ENCODE results near the gene PRELID1. TPM values are rescaled to one million over a fixed set of nuclear protein-coding genes. Genes with fewer than 3 reads are reported as not detected.

Gene PRELID1
- total RNA-seq, 5 donors from 2014 or later (not counting 1 experiment from before 2014, with no cell fraction given): 52.0 to 84.9 (median 74.5) TPM

GRCh38 chr5:177306674-177307543 is 3.3 kb downstream of the PRELID1 start:
- Histone ChIP-seq H3K9me3 (no peaks in the 10 kb centered on the region), H3K4me3 (ENCODE audit: control insufficient read depth in 1 of 2, extremely low read depth in 1 of 2, low read length in 1 of 2) (no peak overlapping the region), H3K36me3 (ENCODE audit: control insufficient read depth in 2 of 2, extremely low read depth in 1 of 2, insufficient read depth in 1 of 2, low read length in 1 of 2) (peaks cover 0 to 16% of the 10 kb centered on the region in 2 donors), H3K4me1 (ENCODE audit: control insufficient read depth in 1 of 2, extremely low read depth in 1 of 2, insufficient read depth in 2 of 2, low read length in 2 of 2) (peaks cover 18 to 85% of the 10 kb centered on the region in 2 experiments), H3K27me3 (replicated peaks in 1 of 2; ENCODE audit: control insufficient read depth in 2 of 2, extremely low read depth in 1 of 2, insufficient read depth in 2 of 2, low read length in 1 of 2) (peaks cover 0 to 14% of the 10 kb centered on the region in 2 experiments), H3K27ac (ENCODE audit: low read length) (no peak overlapping the region)
- WGBS (ENCODE audit: insufficient coverage): 83% methylated on average over 5 of the region's 15 CpGs
- ChIA-PET POLR2A (no interaction called here), CTCF (no interaction called here)
- ATAC-seq (replicated peaks in 1 of 4): no peak
- Mint-ChIP-seq H3K4me1 (peaks cover 47 to 73% (median 56%) of the 10 kb centered on the region in 3 donors), H3K9me3 (no peaks in the 10 kb centered on the region), H3K4me3 (no peak overlapping the region), H3K27me3 (peaks cover 0 to 4% of the 10 kb centered on the region in 2 donors), H3K36me3 (peaks cover 15% of the 10 kb centered on the region), H3K27ac (peak overlapping the region in 1 of 2 donors; percentile 66)
- peak in 1 of 35 experiments; percentile 37 for DNase-seq

- Histone ChIP-seq H3K4me1 (ENCODE audit: control insufficient read depth in 1 of 2, extremely low read depth in 1 of 2, insufficient read depth in 2 of 2, low read length in 2 of 2) (peaks cover 14 to 85% of the 10 kb centered on the region in 2 experiments), H3K9me3 (no peaks in the 10 kb centered on the region), H3K27ac (ENCODE audit: low read length) (no peak overlapping the region), H3K4me3 (ENCODE audit: control insufficient read depth in 1 of 2, extremely low read depth in 1 of 2, low read length in 1 of 2) (no peak overlapping the region), H3K27me3 (replicated peaks in 1 of 2; ENCODE audit: control insufficient read depth in 2 of 2, extremely low read depth in 1 of 2, insufficient read depth in 2 of 2, low read length in 1 of 2) (peaks cover 0 to 14% of the 10 kb centered on the region in 2 experiments), H3K36me3 (ENCODE audit: control insufficient read depth in 2 of 2, extremely low read depth in 1 of 2, insufficient read depth in 1 of 2, low read length in 1 of 2) (peaks cover 0 to 16% of the 10 kb centered on the region in 2 donors)
- H3K27me3 Mint-ChIP-seq: peaks cover 0 to 4% of the 10 kb centered on the region in 2 donors
- ATAC-seq (replicated peaks in 1 of 4): no peak
- H3K27ac Mint-ChIP-seq: no peak overlapping the region
- ChIA-PET POLR2A (no interaction called here), CTCF (interaction anchor here in 1 of 2 donors (0.5 to 0.6 kb wide), 2 partner anchors 216 to 825 kb away, joined by 4 to 7 read pairs; no protein-coding TSS in a partner anchor)
- H3K9me3 Mint-ChIP-seq: no peaks in the 10 kb centered on the region
- DNase-seq: no peak
- peaks cover 40 to 71% (median 52%) of the 10 kb centered on the region in 3 donors for H3K4me1 Mint-ChIP-seq
- H3K4me3 Mint-ChIP-seq: no peak overlapping the region
- H3K36me3 Mint-ChIP-seq: peaks cover 15% of the 10 kb centered on the region
- WGBS (ENCODE audit: insufficient coverage): 89% methylated on average over 39 of the region's 43 CpGs
Observed at GRCh38 chr5:177307544-177308363, 4.2 kb downstream of the PRELID1 start.

- Histone ChIP-seq H3K9me3 (no peaks in the 10 kb centered on the region), H3K36me3 (ENCODE audit: control insufficient read depth in 2 of 2, extremely low read depth in 1 of 2, insufficient read depth in 1 of 2, low read length in 1 of 2) (peaks cover 0 to 16% of the 10 kb centered on the region in 2 donors), H3K4me1 (ENCODE audit: control insufficient read depth in 1 of 2, extremely low read depth in 1 of 2, insufficient read depth in 2 of 2, low read length in 2 of 2) (peaks cover 16 to 83% of the 10 kb centered on the region in 2 experiments), H3K4me3 (ENCODE audit: control insufficient read depth in 1 of 2, extremely low read depth in 1 of 2, low read length in 1 of 2) (no peak overlapping the region), H3K27ac (ENCODE audit: low read length) (no peak overlapping the region), H3K27me3 (replicated peaks in 1 of 2; ENCODE audit: control insufficient read depth in 2 of 2, extremely low read depth in 1 of 2, insufficient read depth in 2 of 2, low read length in 1 of 2) (peaks cover 0 to 14% of the 10 kb centered on the region in 2 experiments)
- ChIA-PET POLR2A (interaction anchor here in 1 of 2 donors (0.6 kb wide), 1 partner anchor 266 kb away, joined by 4 read pairs; no protein-coding TSS in a partner anchor), CTCF (interaction anchor here (0.5 to 1.9 kb wide), 8 partner anchors 13 to 824 kb away, joined by 3 to 8 read pairs (median 6); partner anchors contain the start of gene PDLIM7 (in 1 of the 2))
- Mint-ChIP-seq H3K36me3 (peaks cover 15% of the 10 kb centered on the region), H3K27me3 (peaks cover 0 to 4% of the 10 kb centered on the region in 2 donors), H3K27ac (peak overlapping the region; percentile 34 to 66), H3K9me3 (no peaks in the 10 kb centered on the region), H3K4me3 (no peak overlapping the region), H3K4me1 (peaks cover 35 to 72% (median 55%) of the 10 kb centered on the region in 3 donors)
- WGBS (ENCODE audit: insufficient coverage): 92% methylated on average over 9 of the region's 11 CpGs
- no peak for ATAC-seq (replicated peaks in 1 of 4)
- DNase-seq: no peak
Observed at GRCh38 chr5:177308740-177309139, 5.1 kb downstream of the PRELID1 start.

GRCh38 chr5:177309351-177310191 is 6.0 kb downstream of the PRELID1 start:
- peak overlapping the region; percentile 46 to 52 for H3K27ac Mint-ChIP-seq
- no peaks in the 10 kb centered on the region for H3K9me3 Mint-ChIP-seq
- Histone ChIP-seq H3K9me3 (no peaks in the 10 kb centered on the region), H3K4me1 (ENCODE audit: control insufficient read depth in 1 of 2, extremely low read depth in 1 of 2, insufficient read depth in 2 of 2, low read length in 2 of 2) (peaks cover 14 to 77% of the 10 kb centered on the region in 2 experiments), H3K27me3 (replicated peaks in 1 of 2; ENCODE audit: control insufficient read depth in 2 of 2, extremely low read depth in 1 of 2, insufficient read depth in 2 of 2, low read length in 1 of 2) (peaks cover 0 to 14% of the 10 kb centered on the region in 2 experiments), H3K36me3 (ENCODE audit: control insufficient read depth in 2 of 2, extremely low read depth in 1 of 2, insufficient read depth in 1 of 2, low read length in 1 of 2) (peaks cover 0 to 16% of the 10 kb centered on the region in 2 donors), H3K4me3 (ENCODE audit: control insufficient read depth in 1 of 2, extremely low read depth in 1 of 2, low read length in 1 of 2) (no peak overlapping the region), H3K27ac (ENCODE audit: low read length) (no peak overlapping the region)
- peak in 3 of 4 experiments; percentile 21 to 27 (median 23) for ATAC-seq (replicated peaks in 1 of 4)
- H3K4me1 Mint-ChIP-seq: peaks cover 27 to 65% (median 49%) of the 10 kb centered on the region in 3 donors
- CTCF ChIA-PET: interaction anchor here (0.5 to 1.9 kb wide), 18 partner anchors 8 to 188 kb away, joined by 3 to 8 read pairs (median 4); partner anchors contain the start of gene PDLIM7 (in 1 of the 2)
- peaks cover 15% of the 10 kb centered on the region for H3K36me3 Mint-ChIP-seq
- H3K27me3 Mint-ChIP-seq: peaks cover 0 to 4% of the 10 kb centered on the region in 2 donors
- peak in 34 of 35 experiments; percentile 39 to 85 (median 60) for DNase-seq
- POLR2A ChIA-PET: interaction anchor here in 1 of 2 donors (0.5 to 0.6 kb wide), 2 partner anchors 15 to 47 kb away, joined by 3 to 5 read pairs; no protein-coding TSS in a partner anchor
- H3K4me3 Mint-ChIP-seq: peak overlapping the region; percentile 41 to 61 (median 41)
- 67% methylated on average over 8 of the region's 10 CpGs for WGBS (ENCODE audit: insufficient coverage)

GRCh38 chr5:177310332-177310731 is 6.7 kb downstream of the PRELID1 start:
- H3K9me3 ChIP-seq: no peaks in the 10 kb centered on the region
- no peak overlapping the region for H3K4me3 ChIP-seq (ENCODE audit: control insufficient read depth in 1 of 2, extremely low read depth in 1 of 2, low read length in 1 of 2)
- H3K9me3 Mint-ChIP-seq: no peaks in the 10 kb centered on the region
- ChIA-PET CTCF (interaction anchor here (0.5 to 1.9 kb wide), 17 partner anchors 8 to 187 kb away, joined by 3 to 8 read pairs (median 5); partner anchors contain the start of gene PDLIM7 (in 1 of the 2)), POLR2A (interaction anchor here in 1 of 2 donors (0.6 kb wide), 1 partner anchor 14 kb away, joined by 3 read pairs; no protein-coding TSS in a partner anchor)
- H3K36me3 ChIP-seq (ENCODE audit: control insufficient read depth in 2 of 2, extremely low read depth in 1 of 2, insufficient read depth in 1 of 2, low read length in 1 of 2): peaks cover 0 to 16% of the 10 kb centered on the region in 2 donors
- DNase-seq: no peak
- peaks cover 14 to 69% of the 10 kb centered on the region in 2 experiments for H3K4me1 ChIP-seq (ENCODE audit: control insufficient read depth in 1 of 2, extremely low read depth in 1 of 2, insufficient read depth in 2 of 2, low read length in 2 of 2)
- H3K4me1 Mint-ChIP-seq: peaks cover 19 to 57% (median 41%) of the 10 kb centered on the region in 3 donors
- peak overlapping the region in 1 of 3 donors; percentile 90 for H3K4me3 Mint-ChIP-seq
- peaks cover 0 to 14% of the 10 kb centered on the region in 2 experiments for H3K27me3 ChIP-seq (replicated peaks in 1 of 2; ENCODE audit: control insufficient read depth in 2 of 2, extremely low read depth in 1 of 2, insufficient read depth in 2 of 2, low read length in 1 of 2)
- peaks cover 11% of the 10 kb centered on the region for H3K36me3 Mint-ChIP-seq
- 91% methylated on average over 11 of the region's 13 CpGs for WGBS (ENCODE audit: insufficient coverage)
- ATAC-seq (replicated peaks in 1 of 4): no peak
- peaks cover 0 to 4% of the 10 kb centered on the region in 2 donors for H3K27me3 Mint-ChIP-seq
- no peak overlapping the region for H3K27ac ChIP-seq (ENCODE audit: low read length)
- H3K27ac Mint-ChIP-seq: no peak overlapping the region
